ENCODE results near the gene TRPM3. TPM values are rescaled to one million over a fixed set of nuclear protein-coding genes. Genes with fewer than 3 reads are reported as not detected.

The TRPM3 gene
- total and polyA plus RNA-seq, 9 of the 15 experiments (the other 6 are each of a cell fraction or from before 2014, with no cell fraction given): 0.04 TPM; not detected in 8

- no peak for ATAC-seq
- Histone ChIP-seq H2AFZ (ENCODE audit: low read depth, low read length) (no peak overlapping the region), H3K4me1 (replicated peaks in 1 of 2; ENCODE audit: control insufficient read depth in 2 of 2, insufficient read depth in 2 of 2, low read length in 2 of 2) (peaks cover 2 to 11% of the 10 kb centered on the region in 2 experiments; a peak in 4 of 5 replicates), H3K9ac (ENCODE audit: insufficient read depth in 1 of 2, low read depth in 2 of 2, low read length in 2 of 2) (no peak overlapping the region), H3K27ac (ENCODE audit: extremely low read depth, low read depth, low read length) (no peak overlapping the region), H3K9me1 (ENCODE audit: control insufficient read depth, insufficient read depth, low read length) (no peaks in the 10 kb centered on the region), H3K4me3 (no peak overlapping the region), H3K36me3 (ENCODE audit: control insufficient read depth, insufficient read depth, low read length) (no peaks in the 10 kb centered on the region), H3K27me3 (ENCODE audit: control insufficient read depth in 2 of 2, insufficient read depth in 2 of 2, low read length in 2 of 2) (no peaks in the 10 kb centered on the region), H3K9me3 (replicated peaks; ENCODE audit: control insufficient read depth, insufficient read depth, low read depth, low read length) (no peaks in the 10 kb centered on the region), H4K20me1 (replicated peaks; ENCODE audit: control insufficient read depth, insufficient read depth, low read length) (no peaks in the 10 kb centered on the region), H3K4me2 (ENCODE audit: insufficient read depth, low read length) (no peak overlapping the region), H3K79me2 (ENCODE audit: control insufficient read depth, insufficient read depth, low read length) (no peaks in the 10 kb centered on the region)
- in situ Hi-C loops (cut with MboI): loop anchor here (25.0 kb wide), 1 partner anchor 636 kb away; no protein-coding TSS in a partner anchor
- POLR2A ChIA-PET: no interaction called here
- no peak for DNase-seq (ENCODE audit: extremely low read depth in 1 of 4, low spot score in 3 of 4)
- intact Hi-C loops (cut with micrococcal nuclease): no loop called here
- BruUV-seq (replicated peaks): no TSS peak
- no peak for FAIRE-seq
- TF ChIP-seq SIX5 (IDR thresholded peaks at IDR 0.05; ENCODE audit: borderline replicate concordance in 1 of 2, insufficient read depth in 1 of 2, low read depth in 1 of 2, low read length in 2 of 2) (no peak), ZNF79 (CRISPR knock-in tag; IDR thresholded peaks at IDR 0.05; ENCODE audit: low read depth) (no peak), ADNP (tag; IDR thresholded peaks at IDR 0.05) (no peak)
- CTCF ChIA-PET (ENCODE audit: low intra/inter-chr PET ratio): interaction anchor here (1.0 kb wide), 1 partner anchor 257 kb away, joined by 3 read pairs; no protein-coding TSS in a partner anchor
Measured at GRCh38 chr9:70597886-70598285, 523.5 kb downstream of the TRPM3 start.

GRCh38 chr9:70595211-70595610 is 526.2 kb downstream of the TRPM3 start:
- Histone ChIP-seq H4K20me1 (replicated peaks; ENCODE audit: control insufficient read depth, insufficient read depth, low read length) (no peaks in the 10 kb centered on the region), H2AFZ (ENCODE audit: low read depth, low read length) (no peak overlapping the region), H3K27ac (ENCODE audit: extremely low read depth, low read depth, low read length) (no peak overlapping the region), H3K4me1 (replicated peaks in 1 of 2; ENCODE audit: control insufficient read depth in 2 of 2, insufficient read depth in 2 of 2, low read length in 2 of 2) (no peaks in the 10 kb centered on the region), H3K9me3 (replicated peaks; ENCODE audit: control insufficient read depth, insufficient read depth, low read depth, low read length) (no peaks in the 10 kb centered on the region), H3K36me3 (ENCODE audit: control insufficient read depth, insufficient read depth, low read length) (no peaks in the 10 kb centered on the region), H3K79me2 (ENCODE audit: control insufficient read depth, insufficient read depth, low read length) (no peaks in the 10 kb centered on the region), H3K4me2 (ENCODE audit: insufficient read depth, low read length) (no peak overlapping the region), H3K4me3 (no peak overlapping the region), H3K9me1 (ENCODE audit: control insufficient read depth, insufficient read depth, low read length) (no peaks in the 10 kb centered on the region), H3K27me3 (ENCODE audit: control insufficient read depth in 2 of 2, insufficient read depth in 2 of 2, low read length in 2 of 2) (no peaks in the 10 kb centered on the region; a peak in 2 of 5 replicates), H3K9ac (ENCODE audit: insufficient read depth in 1 of 2, low read depth in 2 of 2, low read length in 2 of 2) (no peak overlapping the region)
- no peak for FAIRE-seq
- ChIA-PET POLR2A (no interaction called here), CTCF (ENCODE audit: low intra/inter-chr PET ratio) (no interaction called here)
- in situ Hi-C loops (cut with MboI): loop anchor here (25.0 kb wide), 1 partner anchor 633 kb away; no protein-coding TSS in a partner anchor
- BruUV-seq (replicated peaks): no TSS peak
- 0% methylated on average over 4 of the region's 4 CpGs for WGBS (ENCODE audit: insufficient coverage, low coverage, missing lambda C conversion rate)
- intact Hi-C loops (cut with micrococcal nuclease): no loop called here
- no peak for ATAC-seq
- no peak for DNase-seq (ENCODE audit: extremely low read depth in 1 of 4, low spot score in 3 of 4)
- TF ChIP-seq MAX (CRISPR knock-in tag; IDR thresholded peaks at IDR 0.05) (no peak), BCLAF1 (IDR thresholded peaks at IDR 0.05; ENCODE audit: borderline replicate concordance in 1 of 2, control insufficient read depth in 1 of 2, low read depth in 2 of 2, low read length in 1 of 2) (no peak), ZNF274 (IDR thresholded peaks at IDR 0.05; ENCODE audit: borderline replicate concordance, low read depth, low read length) (no peak), ZNF354B (CRISPR knock-in tag; IDR thresholded peaks at IDR 0.05) (no peak), SIN3A (IDR thresholded peaks at IDR 0.05; ENCODE audit: borderline replicate concordance in 2 of 2, control insufficient read depth in 1 of 2, low read depth in 2 of 2, low read length in 2 of 2) (no peak), SMARCC2 (IDR thresholded peaks at IDR 0.05; ENCODE audit: low read depth) (no peak), ELF4 (CRISPR knock-in tag; IDR thresholded peaks at IDR 0.05) (no peak)

Data from K562 (cell line).